RWPE2 (cell line): ENCODE measurements around the gene TNPO1.
A peak's percentile ranks its signal among the peaks of the same experiment; 100 is the strongest.

ENCODE experiments used
- ATAC-seq: fragments of 200-7000 bp; cut with Tn5 transposase; 3 replicates; pipeline ENCODE4 v1.9.1; 2021; ENCODE audit warnings: low read depth
- DNase-seq: peaks from one replicate; pipeline ENCODE4 v3.0.0-alpha.2; 2020; ENCODE audit warnings: low spot score
- H3K27ac ChIP-seq: fragments of 450-650 bp; 2 replicates; pipeline ENCODE4 v1.5.1; 2017; ENCODE audit warnings: mild to moderate bottlenecking; ENCODE audit not compliant: poor library complexity, severe bottlenecking
- H3K27me3 ChIP-seq: fragments of 250-450 bp; sonication (Bioruptor Pico); 2 replicates; pipeline ENCODE4 v1.5.1; 2021; ENCODE audit warnings: mild to moderate bottlenecking, moderate library complexity; ENCODE audit not compliant: insufficient read depth, poor library complexity, severe bottlenecking
- H3K36me3 ChIP-seq: fragments of 250-450 bp; sonication (Bioruptor Pico); 2 replicates; pipeline ENCODE4 v1.5.1; 2020; ENCODE audit warnings: low read depth, mild to moderate bottlenecking, moderate library complexity
- H3K4me1 ChIP-seq: fragments of 250-450 bp; sonication (Bioruptor Pico); 2 replicates; pipeline ENCODE4 v1.5.1; 2021; ENCODE audit warnings: mild to moderate bottlenecking, moderate library complexity; ENCODE audit not compliant: insufficient read depth, poor library complexity, severe bottlenecking
- H3K4me3 ChIP-seq: fragments of 250-450 bp; sonication (Bioruptor Pico); 2 replicates; pipeline ENCODE4 v1.5.1; 2021; ENCODE audit warnings: mild to moderate bottlenecking, moderate library complexity; ENCODE audit not compliant: severe bottlenecking
- H3K9me3 ChIP-seq: fragments of 250-450 bp; sonication (Bioruptor Pico); 2 replicates; pipeline ENCODE4 v1.5.1; 2021; ENCODE audit warnings: mild to moderate bottlenecking, moderate library complexity; ENCODE audit not compliant: severe bottlenecking
- CTCF ChIP-seq: fragments of 450-650 bp; IDR thresholded peaks from one replicate; pipeline ENCODE4 v1.5.1; 2017; ENCODE audit warnings: mild to moderate bottlenecking, moderate library complexity; ENCODE audit not compliant: poor library complexity, severe bottlenecking

Gene TNPO1

GRCh38 chr5:72836810-72837209, 20.3 kb downstream of the TNPO1 start:
- Histone ChIP-seq H3K4me1 (peaks cover 12% of the 10 kb centered on the region), H3K27me3 (no peaks in the 10 kb centered on the region), H3K27ac (no peak overlapping the region), H3K36me3 (peaks cover 3% of the 10 kb centered on the region; the same call in 1 of the 2 replicates), H3K4me3 (no peak overlapping the region), H3K9me3 (no peaks in the 10 kb centered on the region)
- DNase-seq (no peak), ATAC-seq (no peak)
- TF ChIP-seq CTCF, result no peak

GRCh38 chr5:72837524-72838096, 21.1 kb downstream of the TNPO1 start:
- H3K4me3 ChIP-seq, result no peak overlapping the region
- H3K9me3 ChIP-seq, result no peaks in the 10 kb centered on the region
- peaks cover 20% of the 10 kb centered on the region for H3K4me1 ChIP-seq
- no peak for TF ChIP-seq CTCF
- H3K36me3 ChIP-seq, result peaks cover 3% of the 10 kb centered on the region; the same call in 1 of the 2 replicates
- no peaks in the 10 kb centered on the region for H3K27me3 ChIP-seq
- DNase-seq (no peak), ATAC-seq (no peak; the same call in 2 of the 3 replicates)
- H3K27ac ChIP-seq, result no peak overlapping the region

GRCh38 chr5:72840041-72840440, 23.6 kb downstream of the TNPO1 start:
- Histone ChIP-seq H3K27me3 (no peaks in the 10 kb centered on the region), H3K27ac (no peak overlapping the region), H3K9me3 (no peaks in the 10 kb centered on the region), H3K36me3 (no peaks in the 10 kb centered on the region; the same call in 1 of the 2 replicates), H3K4me1 (peaks cover 32% of the 10 kb centered on the region), H3K4me3 (no peak overlapping the region)
- no peak for ATAC-seq
- TF ChIP-seq CTCF, result no peak
- DNase-seq, result no peak

- H3K36me3 ChIP-seq, result no peaks in the 10 kb centered on the region
- TF ChIP-seq CTCF, result no peak
- DNase-seq (no peak), ATAC-seq (no peak)
- no peak overlapping the region for H3K4me3 ChIP-seq
- H3K27me3 ChIP-seq, result no peaks in the 10 kb centered on the region
- H3K27ac ChIP-seq, result peak overlapping the region; percentile 22
- no peaks in the 10 kb centered on the region for H3K9me3 ChIP-seq
- peaks cover 50% of the 10 kb centered on the region for H3K4me1 ChIP-seq
These were observed 25.5 kb downstream of the TNPO1 start for GRCh38 chr5:72841756-72842535.

- peak; percentile 66 for ATAC-seq
- TF ChIP-seq CTCF, result peak; percentile 50
- Histone ChIP-seq H3K4me1 (peaks cover 58% of the 10 kb centered on the region), H3K9me3 (no peaks in the 10 kb centered on the region), H3K27ac (peak overlapping the region; percentile 22), H3K4me3 (no peak overlapping the region), H3K27me3 (no peaks in the 10 kb centered on the region), H3K36me3 (no peaks in the 10 kb centered on the region)
- no peak for DNase-seq
These were observed 26.4 kb downstream of the TNPO1 start for GRCh38 chr5:72842816-72843215.
